IPS DF 4.7 (cell line): ENCODE results near the gene TMEM198.

ENCODE experiments used
- DNase-seq: peaks from one replicate; pipeline ENCODE4 v3.0.0-alpha.2; 2013; ENCODE audit warnings: low spot score; ENCODE audit errors: extremely low read depth

TMEM198 gene

DNA sequence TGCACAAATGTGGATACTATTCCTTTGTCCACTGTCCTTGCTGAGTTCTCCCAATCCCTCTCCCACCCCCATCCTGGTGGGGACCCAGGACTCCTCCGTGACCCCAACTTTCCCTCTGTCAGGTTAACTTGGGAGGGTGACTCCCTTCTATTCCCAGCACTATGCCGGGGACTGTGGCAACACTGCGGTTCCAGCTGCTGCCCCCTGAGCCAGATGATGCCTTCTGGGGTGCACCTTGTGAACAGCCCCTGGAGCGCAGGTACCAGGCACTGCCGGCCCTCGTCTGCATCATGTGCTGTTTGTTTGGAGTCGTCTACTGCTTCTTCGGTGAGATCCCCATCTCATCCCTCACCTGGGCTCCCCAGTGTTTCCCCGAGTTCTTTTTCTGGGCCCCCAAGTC is 739 bp downstream of the TMEM198 start:
- no peak for DNase-seq

DNA sequence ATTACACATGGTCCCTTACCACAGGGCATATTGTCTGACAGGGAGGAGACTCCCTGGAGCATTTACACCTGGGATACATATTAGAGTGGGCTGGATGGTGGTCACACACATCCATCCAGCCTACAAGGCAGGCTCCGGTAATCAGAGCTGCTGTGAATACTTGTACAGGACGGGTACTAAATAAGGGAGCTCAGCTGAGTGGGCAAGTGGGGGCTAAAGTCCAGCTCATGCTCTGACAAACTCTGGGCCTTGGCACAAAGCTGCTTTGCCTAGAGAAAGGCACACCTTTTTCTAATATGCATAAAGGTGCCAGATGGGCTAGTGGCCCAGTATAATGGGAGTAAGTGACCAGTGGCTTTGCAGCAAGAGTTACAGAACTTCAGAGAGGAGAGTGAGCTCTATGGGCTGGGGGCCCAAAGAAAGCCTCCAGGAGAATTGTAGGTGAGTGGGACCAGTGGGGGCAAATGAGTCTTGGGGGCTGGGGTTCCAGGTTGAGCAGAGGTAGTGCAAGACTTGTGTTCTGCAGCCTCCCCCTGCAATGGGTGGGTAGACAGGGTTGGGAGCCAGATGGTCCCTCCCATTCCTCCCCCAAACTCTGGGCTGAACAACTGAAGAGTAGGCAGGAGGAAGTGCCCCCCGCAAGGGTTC is 1.6 kb downstream of the TMEM198 start:
- no peak for DNase-seq

DNA sequence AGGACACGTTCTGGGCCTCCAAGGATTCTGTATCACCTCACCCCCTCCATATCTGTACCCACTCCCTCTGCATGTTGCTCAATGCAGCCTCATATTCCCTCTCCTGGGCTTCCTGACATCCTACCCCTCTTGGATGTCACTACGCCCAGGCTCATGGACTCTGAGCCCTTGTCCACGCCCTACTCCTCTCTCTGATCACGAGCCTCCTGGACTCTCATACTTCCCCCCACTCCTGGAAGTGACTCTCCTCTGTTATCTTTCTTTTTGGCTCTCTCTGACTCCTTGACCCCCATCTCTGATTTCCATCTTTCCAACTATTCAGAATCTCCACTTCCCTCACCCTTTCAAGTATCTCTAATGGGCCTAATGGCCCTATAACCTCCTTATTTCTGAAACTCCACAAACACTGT is 2.1 kb downstream of the TMEM198 start:
- no peak for DNase-seq

- DNase-seq = no peak
These were observed 3.8 kb downstream of the TMEM198 start for GRCh38 chr2:219547621-219548020.

- no peak for DNase-seq
These were observed 5.2 kb downstream of the TMEM198 start for GRCh38 chr2:219548990-219549389.

- no peak for DNase-seq
These were observed 5.8 kb downstream of the TMEM198 start for GRCh38 chr2:219549619-219550018.

- DNase-seq = no peak
These were observed 7.9 kb downstream of the TMEM198 start for GRCh38 chr2:219551441-219552381.

DNA sequence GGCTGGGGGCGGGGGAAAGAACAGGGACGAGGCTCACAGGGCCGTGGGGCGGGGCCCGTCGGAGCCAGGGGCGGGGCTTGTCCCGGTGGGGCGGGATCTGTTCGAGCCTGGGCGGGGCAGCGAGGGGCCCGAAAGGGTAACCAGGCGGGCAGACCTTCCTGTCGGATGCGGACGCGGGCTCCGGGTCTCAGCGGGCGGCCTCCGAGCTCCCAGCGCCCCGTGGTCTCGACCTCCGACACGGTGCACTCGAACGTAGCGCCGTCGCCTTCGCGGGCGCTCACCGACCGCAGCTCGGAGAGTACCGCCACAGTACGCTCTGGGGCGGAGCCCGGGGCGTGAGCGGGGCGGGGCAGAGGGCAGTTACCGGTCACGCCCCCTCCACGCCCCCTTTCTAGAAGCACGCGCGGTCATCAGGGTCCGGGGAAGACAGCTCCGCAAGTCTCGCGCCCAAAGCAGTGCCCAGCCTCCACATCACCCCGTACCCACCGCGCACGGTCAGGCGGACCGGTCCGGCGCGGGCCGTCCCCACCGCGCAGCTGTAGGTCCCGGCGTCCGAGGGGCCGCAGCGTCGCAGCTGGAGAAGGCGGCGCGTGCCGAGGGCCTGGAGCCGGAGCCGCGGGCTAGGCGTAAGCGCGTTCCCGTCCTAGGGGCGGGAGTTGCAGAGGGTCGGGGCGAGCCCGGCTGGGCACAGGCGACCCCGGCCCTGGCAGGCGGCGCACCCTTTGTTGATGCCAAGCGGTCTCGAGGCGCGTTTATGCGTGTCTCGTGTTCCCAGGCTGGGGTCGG is 8.7 kb downstream of the TMEM198 start:
- DNase-seq = no peak

DNA sequence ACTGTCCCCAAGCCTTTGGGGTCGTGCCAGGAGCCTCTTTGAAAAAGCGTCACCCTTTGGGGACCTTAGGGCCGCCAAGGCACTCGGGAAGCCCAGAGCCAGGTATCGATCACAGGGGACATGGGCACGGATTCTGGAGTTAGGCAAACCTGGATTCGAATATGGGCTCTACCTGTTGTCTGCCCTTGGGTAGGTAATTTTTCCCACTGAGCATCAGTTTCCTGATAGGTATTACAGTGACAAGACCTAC is 9.3 kb downstream of the TMEM198 start:
- DNase-seq = no peak

- no peak for DNase-seq
These were observed 9.7 kb downstream of the TMEM198 start for GRCh38 chr2:219553463-219553963.

- DNase-seq = no peak
These were observed 10.5 kb downstream of the TMEM198 start for GRCh38 chr2:219554350-219554749.

DNA sequence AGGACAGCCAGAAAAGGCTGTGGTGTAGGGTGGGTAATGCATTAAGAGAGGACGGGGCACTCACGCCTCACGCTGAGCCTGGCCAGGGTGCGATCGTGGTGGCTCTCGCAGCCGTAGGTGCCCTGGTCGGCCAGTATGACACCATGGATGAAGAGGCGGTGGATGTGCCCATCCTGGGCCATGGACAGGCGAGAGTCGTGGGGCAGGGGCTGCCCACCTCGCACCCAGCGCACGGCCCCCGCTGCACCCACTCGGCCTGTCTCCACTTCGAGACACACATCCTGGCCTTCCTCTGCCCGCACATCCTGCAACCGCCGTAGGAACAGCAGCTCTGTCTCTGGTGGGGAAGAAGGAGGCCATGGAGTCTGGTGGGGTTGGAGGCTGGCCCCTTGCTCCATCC is 12.1 kb downstream of the TMEM198 start:
- DNase-seq = no peak

DNA sequence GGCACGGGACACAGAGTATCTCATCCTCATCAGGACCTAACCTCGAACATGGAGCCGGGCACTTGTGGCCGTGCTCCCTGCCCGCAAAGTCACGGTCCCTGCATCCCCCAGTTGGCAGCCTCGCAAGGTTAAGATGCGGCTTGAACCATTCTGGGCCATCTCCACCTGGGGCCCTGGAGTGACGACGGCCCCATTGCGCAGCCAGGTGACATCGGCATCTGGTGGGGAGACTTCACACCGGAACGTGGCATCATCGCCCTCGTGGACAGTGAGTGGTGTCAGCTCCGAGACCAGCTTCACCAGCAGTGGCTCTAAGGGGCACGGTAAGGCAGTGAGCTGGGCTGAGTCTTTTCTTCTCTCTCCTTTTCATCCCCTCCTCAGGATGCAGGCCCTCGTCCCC is 12.6 kb downstream of the TMEM198 start:
- DNase-seq = no peak

DNA sequence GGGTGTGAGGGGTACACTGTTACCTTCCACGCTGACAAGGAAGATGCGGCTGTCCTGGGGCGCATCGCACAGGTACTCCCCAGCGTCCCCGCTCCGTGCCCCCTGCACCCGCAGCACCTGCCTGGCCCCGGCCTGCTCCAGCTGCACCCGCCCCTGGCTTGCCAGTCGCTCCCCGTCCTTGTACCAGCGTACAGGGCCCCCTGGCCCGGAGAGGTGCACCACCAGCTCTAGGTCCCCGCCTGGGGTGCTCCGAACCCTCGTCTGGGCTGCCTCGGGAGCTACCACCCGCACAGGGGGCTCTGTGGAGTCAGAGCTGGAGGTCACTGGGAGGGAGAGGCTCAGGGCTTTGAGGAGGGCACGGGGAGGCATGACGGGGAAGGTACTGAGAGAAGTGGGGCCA is 13.5 kb downstream of the TMEM198 start:
- DNase-seq = no peak

- no peak for DNase-seq
These were observed 14.3 kb downstream of the TMEM198 start for GRCh38 chr2:219557791-219558785.

GRCh38 chr2:219559156-219559915 is 15.5 kb downstream of the TMEM198 start:
- DNase-seq = no peak

DNA sequence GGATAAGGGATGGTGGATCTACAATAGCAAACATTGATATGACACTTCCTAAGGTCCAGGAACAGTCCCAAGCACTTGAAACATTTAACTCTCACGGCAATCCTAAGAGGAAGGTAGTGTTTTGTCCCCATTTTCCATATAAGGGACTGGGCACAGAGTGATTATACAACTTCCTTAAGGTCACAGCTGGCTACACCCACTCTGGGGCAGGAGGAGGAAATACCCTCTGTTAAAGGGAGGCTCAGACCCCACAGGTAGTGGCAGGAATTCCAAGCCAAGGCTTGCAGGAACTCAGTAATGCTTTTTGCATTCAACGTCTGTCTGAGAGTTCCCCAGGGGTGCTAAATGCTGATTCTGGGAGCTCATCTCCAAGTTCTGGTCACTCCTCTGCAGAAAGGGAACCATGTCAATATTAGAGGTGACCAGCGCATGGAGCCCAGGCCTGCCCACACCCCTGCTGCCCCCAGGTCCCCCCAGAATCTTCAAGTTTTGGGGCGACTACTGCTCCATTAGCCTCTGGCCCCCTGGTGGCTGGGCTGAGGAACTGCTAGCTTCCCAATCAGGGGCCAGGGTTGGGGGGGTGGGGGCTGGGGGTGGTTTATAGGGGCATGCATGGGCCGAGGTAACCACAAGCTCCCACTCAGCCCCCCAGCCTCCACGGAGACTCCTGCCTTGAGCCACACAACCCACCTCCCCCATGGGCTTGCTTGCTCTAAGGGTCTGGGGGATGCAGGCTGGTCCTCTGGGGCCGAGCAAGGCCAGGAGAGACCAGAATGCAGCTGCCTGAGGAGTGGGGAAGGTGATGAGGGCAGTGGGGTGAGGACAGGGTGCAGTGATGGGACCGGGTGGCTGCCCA is 16.4 kb downstream of the TMEM198 start:
- DNase-seq = no peak

DNA sequence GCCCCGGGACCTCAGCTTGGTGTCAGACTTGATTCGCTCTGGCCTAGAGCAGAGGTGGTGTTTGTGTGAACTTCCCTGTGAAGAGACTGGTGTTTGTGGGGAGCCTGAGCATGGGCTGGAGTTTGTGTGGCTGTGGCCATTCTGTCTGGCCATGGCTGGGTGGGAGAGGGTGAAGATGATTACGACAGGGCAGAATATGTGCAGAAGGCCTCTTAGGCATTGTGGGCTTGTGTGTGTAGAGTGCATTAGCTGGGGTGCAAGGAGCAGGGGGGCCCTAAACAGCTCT is 17.0 kb downstream of the TMEM198 start:
- no peak for DNase-seq
